NOMO-1 treated with DMSO at 0.1 percent for 48 hours (cell line): ENCODE results near the gene JARID2.

Experiments used
- DNase-seq: peaks from one replicate; lab custom pipeline; 2025; ENCODE audit not compliant: unreplicated experiment; lab: John Stamatoyannopoulos, UW

Gene JARID2

GRCh38 chr6:15515660-15516375, 269.9 kb downstream of the JARID2 start:
- no peak for DNase-seq

DNA sequence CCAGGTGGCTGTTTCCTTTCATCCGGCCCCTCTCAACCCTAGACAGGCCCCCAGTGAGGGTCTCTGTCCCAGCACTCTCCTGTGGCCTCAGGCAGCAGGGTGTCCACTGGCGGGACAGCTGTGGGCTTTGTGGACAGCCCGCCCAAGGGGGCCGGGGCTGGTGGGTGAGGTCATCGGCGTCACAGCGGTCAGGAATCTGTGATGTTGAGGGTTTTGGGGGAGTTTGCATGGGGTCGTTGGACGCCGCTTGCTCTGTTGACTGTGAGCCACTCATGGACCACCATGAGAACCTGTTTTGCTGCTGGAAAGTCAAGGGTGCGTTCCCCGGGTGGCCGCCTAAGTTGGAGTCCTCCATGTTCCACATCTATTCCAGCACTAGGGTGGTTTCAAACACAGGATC, 270.5 kb downstream of the JARID2 start:
- no peak for DNase-seq

DNA sequence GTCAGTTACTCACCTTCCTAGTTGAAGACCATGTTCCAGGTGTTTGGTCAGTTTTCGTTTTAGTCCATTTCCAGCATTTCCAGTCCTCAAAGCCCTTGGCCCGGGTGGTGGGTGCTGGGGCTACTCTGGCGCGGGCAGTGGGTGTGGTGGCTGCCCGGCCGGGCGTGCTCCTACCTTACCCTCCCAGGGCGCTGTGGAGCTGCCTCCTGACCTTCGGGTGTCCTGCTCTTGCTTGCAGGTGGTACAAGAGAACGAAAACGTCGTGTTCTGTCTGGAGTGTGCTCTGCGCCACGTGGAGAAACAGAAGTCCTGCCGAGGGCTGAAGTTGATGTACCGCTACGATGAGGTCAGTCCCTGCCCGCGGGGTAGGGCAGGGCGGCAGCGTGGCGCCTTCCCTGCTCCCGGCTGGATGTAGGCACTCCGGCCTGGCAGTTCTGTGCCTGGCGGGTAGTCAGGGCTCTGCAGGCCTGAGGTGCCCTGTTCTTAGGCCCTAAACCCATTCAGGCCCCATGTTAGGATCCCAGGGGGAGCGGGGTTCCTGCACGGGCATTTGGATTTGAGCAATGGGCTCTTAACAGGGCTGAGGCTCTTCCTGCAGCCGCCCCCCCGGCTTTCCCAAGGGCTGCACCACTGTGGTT, 271.2 kb downstream of the JARID2 start:
- no peak for DNase-seq

- no peak for DNase-seq
These were observed 271.7 kb downstream of the JARID2 start for GRCh38 chr6:15517600-15517999.

DNA sequence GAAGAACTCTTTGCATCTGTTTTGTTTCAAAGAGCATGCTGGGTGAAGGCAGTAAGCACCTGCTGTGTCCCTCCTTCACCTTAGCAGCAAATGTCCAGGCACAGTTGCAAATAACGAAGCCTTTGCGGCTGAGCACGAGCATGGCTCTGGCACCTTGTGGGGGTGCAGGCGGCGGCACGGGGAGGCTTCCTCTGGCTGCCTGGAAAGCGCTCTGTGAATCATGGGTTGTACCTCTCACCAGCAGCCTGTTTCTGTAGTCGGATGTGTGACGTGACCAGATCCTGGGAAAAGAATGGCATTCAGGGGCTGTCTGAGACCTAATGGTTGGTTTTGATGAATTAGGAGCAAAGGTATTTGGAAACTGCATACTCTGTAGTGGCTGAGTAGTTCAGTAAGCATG, 272.2 kb downstream of the JARID2 start:
- DNase-seq = no peak

- DNase-seq = no peak
These were observed 273.0 kb downstream of the JARID2 start for GRCh38 chr6:15518878-15519277.

- no peak for DNase-seq
These were observed 273.8 kb downstream of the JARID2 start for GRCh38 chr6:15519681-15520080.

- DNase-seq = no peak
These were observed 274.8 kb downstream of the JARID2 start for GRCh38 chr6:15520626-15521203.

DNA sequence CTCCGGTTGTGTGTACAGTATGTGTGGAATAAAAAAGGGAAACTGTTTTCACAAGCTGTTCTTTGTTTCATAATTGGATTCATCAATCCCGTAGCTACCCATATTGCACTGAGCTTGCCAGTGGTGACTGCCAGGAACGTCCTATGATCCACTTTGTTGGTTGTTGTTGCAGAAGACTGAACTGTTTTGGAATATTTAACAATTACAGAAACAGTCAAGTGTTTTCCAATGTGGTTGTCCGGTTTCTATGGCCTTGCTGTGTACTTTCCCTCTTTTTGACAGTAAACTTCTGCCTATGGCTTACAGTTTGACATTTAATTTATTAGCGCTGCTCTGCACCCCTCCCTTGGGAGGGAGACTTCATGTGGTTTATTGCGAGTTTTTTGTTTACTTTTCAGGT, 275.7 kb downstream of the JARID2 start:
- DNase-seq = no peak

DNA sequence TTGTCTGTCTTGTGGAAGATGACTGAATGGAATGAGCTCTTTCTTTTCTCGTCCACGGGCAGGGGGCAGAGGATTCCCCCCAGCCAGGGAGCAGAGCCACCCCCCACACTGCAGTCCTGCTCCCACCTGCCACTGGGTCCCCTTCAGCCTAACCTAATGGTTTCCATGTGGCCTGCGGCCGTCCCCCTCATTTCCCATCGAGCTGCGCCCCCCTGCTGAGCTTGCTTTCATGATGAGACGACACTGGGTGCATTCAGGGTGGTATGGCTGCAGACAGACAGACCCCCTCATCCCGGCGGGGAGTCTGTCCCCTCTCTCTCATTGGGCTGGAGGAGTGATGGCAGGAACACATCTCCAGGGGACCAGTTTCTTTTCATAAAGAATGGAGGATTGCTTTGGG, 276.2 kb downstream of the JARID2 start:
- DNase-seq = no peak

DNA sequence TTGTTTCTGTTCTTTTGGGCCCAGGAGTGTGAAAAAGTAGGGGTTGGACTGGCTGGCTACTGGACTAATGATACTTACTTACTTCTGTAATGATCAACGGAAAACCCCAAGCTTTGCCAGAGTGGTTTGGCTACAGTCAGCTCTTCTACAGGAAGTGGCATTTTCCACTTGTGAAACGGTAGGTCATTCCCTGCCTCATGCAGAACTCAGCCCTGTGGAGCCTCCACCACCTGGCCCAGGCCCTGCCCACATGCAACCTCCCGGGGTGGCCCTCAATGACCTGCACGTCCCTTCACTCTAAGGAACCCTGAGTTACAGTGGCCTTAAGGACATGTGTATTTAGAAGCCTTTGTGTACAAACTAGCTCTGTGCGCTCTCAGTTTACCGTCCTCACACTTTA, 276.6 kb downstream of the JARID2 start:
- DNase-seq = no peak

DNA sequence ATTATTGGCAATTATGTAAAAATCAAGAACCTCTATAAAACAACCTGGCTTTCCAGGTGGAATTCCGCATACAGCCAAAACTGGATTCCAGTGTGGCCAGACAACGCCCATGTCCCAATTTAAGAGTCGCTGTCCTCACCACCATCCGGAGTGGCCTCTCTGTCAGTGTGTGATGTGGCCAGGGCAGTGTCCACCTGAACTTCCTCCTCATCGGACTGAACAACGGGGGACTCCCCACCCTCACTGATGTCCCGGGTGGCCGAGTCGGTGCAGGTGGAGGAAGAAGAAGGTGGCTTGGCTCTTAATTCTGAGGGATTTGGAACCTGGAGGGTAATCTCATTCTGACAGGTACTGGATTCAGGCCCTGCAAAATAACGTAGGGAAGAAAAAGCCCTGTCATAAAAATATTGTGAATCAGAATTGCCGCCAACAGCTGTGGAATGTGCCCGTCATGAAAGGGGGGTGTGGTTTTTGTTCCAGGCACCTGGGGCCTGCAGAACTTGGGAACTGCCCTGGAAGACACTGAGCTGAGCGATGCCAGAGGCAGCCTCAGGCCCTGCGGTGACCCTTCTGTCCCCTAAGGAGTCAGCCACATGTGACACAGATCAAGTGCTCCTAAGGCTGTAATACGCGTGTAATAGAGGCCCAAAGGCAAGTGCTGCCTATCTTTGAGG, 277.1 kb downstream of the JARID2 start:
- no peak for DNase-seq

DNA sequence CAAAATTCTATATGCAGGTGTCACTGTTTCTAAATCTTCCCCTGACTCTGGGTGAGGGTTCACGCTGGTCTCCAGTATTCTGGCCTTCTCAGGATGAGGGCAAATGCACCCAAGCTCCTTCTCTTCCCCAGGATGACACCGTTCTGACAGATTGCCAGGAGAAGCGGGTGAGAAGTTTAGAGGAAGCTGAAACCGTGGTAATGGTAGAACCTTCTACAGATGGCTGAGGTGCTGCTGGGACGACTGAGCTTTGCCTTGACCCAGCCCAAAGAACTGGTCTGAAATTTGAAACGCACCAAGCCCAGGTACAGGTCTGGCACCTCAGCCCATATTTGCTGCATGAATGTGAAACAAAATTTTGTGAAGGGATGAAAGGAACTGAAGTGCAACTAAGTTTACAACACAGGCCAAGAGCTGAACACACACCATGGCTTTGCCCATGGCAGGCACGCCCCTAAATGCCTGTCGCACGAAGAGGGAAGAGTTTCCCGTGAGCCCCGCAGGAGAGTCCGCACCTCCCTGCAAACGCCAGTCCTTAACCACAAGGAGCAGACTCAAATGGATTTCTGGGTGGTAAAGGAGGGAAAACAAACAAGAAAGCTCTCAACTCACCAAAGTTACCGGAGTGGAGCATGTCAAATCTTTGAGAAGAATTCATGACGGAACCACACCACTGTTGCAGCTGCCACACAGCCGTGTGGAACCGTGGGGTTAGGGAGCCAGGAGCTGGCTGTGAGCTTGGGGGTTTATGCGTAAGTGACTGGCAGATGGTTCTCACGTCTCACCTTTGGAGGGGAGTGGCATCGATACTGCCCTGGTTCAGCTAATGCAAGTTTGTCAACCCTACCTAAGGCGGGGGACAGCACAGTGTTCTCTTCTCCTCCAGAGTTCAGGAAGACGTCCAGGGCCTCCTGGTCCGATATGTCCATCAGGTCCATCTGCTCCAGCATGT, 278.1 kb downstream of the JARID2 start:
- DNase-seq = no peak

GRCh38 chr6:15524861-15525401, 279.1 kb downstream of the JARID2 start:
- DNase-seq = no peak

GRCh38 chr6:15526212-15526701, 280.4 kb downstream of the JARID2 start:
- no peak for DNase-seq

GRCh38 chr6:15527838-15528617, 282.2 kb downstream of the JARID2 start:
- DNase-seq = no peak

- DNase-seq = no peak
These were observed 283.0 kb downstream of the JARID2 start for GRCh38 chr6:15528870-15529269.

DNA sequence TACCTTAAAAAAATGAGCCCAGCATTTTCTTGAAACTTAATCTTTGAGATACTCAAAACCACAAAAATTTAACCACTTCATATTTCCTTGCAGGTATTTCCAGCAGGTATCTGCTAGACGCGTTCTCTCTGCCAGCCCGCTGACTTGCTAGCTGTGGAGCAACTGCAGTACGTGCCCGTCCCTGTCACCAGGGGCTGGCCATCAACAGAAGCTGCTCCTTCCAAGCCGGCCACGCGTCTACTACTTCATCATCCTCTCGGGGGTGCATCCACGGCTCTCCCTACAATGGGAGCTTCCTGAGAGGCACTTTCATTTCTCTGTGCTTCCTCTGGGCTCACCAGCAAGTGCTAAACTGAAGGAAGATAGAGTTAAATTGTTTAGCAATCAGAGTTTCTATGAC, 284.5 kb downstream of the JARID2 start:
- DNase-seq = no peak

- no peak for DNase-seq
These were observed 286.1 kb downstream of the JARID2 start for GRCh38 chr6:15531973-15532372.
